Subcutaneous abdominal adipose tissue (tissue), 5 donors: ENCODE data around the gene CYFIP2.

Experiments used
- H3K27ac ChIP-seq: one replicate; pipeline ENCODE4 v1.7.0; 2013; ENCODE audit warnings: low read depth, mild to moderate bottlenecking, inconsistent platforms, low read length, moderate library complexity
- H3K27me3 ChIP-seq, 5 donors: one replicate each; pipeline ENCODE4 v1.7.0; 2013; ENCODE audit warnings: low read length in 5 of 5, inconsistent platforms in 1 of 5; ENCODE audit not compliant: control insufficient read depth in 5 of 5, insufficient read depth in 4 of 5
- H3K36me3 ChIP-seq, 5 donors: one replicate each; pipeline ENCODE4 v1.7.0; 2013; ENCODE audit warnings: low read length in 5 of 5; ENCODE audit not compliant: control insufficient read depth in 5 of 5, insufficient read depth in 5 of 5
- H3K4me1 ChIP-seq, 5 donors: one replicate each; pipeline ENCODE4 v1.7.0; 2013; ENCODE audit warnings: low read length in 5 of 5, mild to moderate bottlenecking in 3 of 5, moderate library complexity in 1 of 5; ENCODE audit not compliant: control insufficient read depth in 5 of 5, insufficient read depth in 5 of 5
- H3K4me3 ChIP-seq, 5 donors: one replicate each; pipeline ENCODE4 v1.7.0; 2013; ENCODE audit warnings: low read length in 5 of 5, low read depth in 1 of 5
- H3K9ac ChIP-seq, 5 donors: one replicate each; pipeline ENCODE4 v1.7.0; 2013; ENCODE audit warnings: low read length in 5 of 5, mild to moderate bottlenecking in 4 of 5, moderate library complexity in 3 of 5
- H3K9me3 ChIP-seq, 5 donors: one replicate each; pipeline ENCODE4 v1.7.0; 2013; ENCODE audit warnings: low read length in 5 of 5; ENCODE audit not compliant: control insufficient read depth in 5 of 5
- donor health status: healthy.
- donor health status: healthy.
- donor health status: healthy.
- donor health status: healthy.
- donor health status: healthy.

Gene CYFIP2

GRCh38 chr5:157285310-157286035, 19.6 kb downstream of the CYFIP2 start:
- H3K4me3 ChIP-seq: no peak overlapping the region
- no peaks in the 10 kb centered on the region for H3K9me3 ChIP-seq
- H3K36me3 ChIP-seq: no peaks in the 10 kb centered on the region
- no peak overlapping the region for H3K27ac ChIP-seq
- H3K27me3 ChIP-seq: no peaks in the 10 kb centered on the region
- H3K9ac ChIP-seq: no peak overlapping the region
- peaks cover 0 to 22% (median 7%) of the 10 kb centered on the region in 5 donors for H3K4me1 ChIP-seq

GRCh38 chr5:157286761-157287211, 20.9 kb downstream of the CYFIP2 start:
- Histone ChIP-seq H3K9me3 (no peaks in the 10 kb centered on the region), H3K4me1 (peaks cover 0 to 31% (median 13%) of the 10 kb centered on the region in 5 donors), H3K36me3 (no peaks in the 10 kb centered on the region), H3K9ac (no peak overlapping the region), H3K27me3 (no peaks in the 10 kb centered on the region), H3K27ac (no peak overlapping the region), H3K4me3 (no peak overlapping the region)

- Histone ChIP-seq H3K9me3 (no peaks in the 10 kb centered on the region), H3K4me3 (no peak overlapping the region), H3K36me3 (no peaks in the 10 kb centered on the region), H3K9ac (no peak overlapping the region), H3K27me3 (no peaks in the 10 kb centered on the region), H3K4me1 (peaks cover 0 to 31% (median 13%) of the 10 kb centered on the region in 5 donors), H3K27ac (no peak overlapping the region)
Observed at GRCh38 chr5:157288405-157289163, 22.7 kb downstream of the CYFIP2 start.

- H3K9ac ChIP-seq: no peak overlapping the region
- peaks cover 0 to 31% (median 13%) of the 10 kb centered on the region in 5 donors for H3K4me1 ChIP-seq
- H3K27ac ChIP-seq: no peak overlapping the region
- no peaks in the 10 kb centered on the region for H3K36me3 ChIP-seq
- H3K27me3 ChIP-seq: no peaks in the 10 kb centered on the region
- no peaks in the 10 kb centered on the region for H3K9me3 ChIP-seq
- no peak overlapping the region for H3K4me3 ChIP-seq
Observed at GRCh38 chr5:157289164-157289819, 23.4 kb downstream of the CYFIP2 start.

GRCh38 chr5:157290156-157290980, 24.4 kb downstream of the CYFIP2 start:
- H3K27ac ChIP-seq: no peak overlapping the region

GRCh38 chr5:157290981-157291711, 25.2 kb downstream of the CYFIP2 start:
- no peak overlapping the region for H3K27ac ChIP-seq
- H3K4me3 ChIP-seq: peak overlapping the region in 3 of 5 donors; percentile 23 to 40 (median 37)
- H3K9me3 ChIP-seq: no peaks in the 10 kb centered on the region
- no peaks in the 10 kb centered on the region for H3K27me3 ChIP-seq
- H3K36me3 ChIP-seq: no peaks in the 10 kb centered on the region
- H3K4me1 ChIP-seq: peaks cover 0 to 31% (median 13%) of the 10 kb centered on the region in 5 donors
- H3K9ac ChIP-seq: no peak overlapping the region

More at GRCh38 chr5:157290156-157290980, 24.4 kb downstream of the CYFIP2 start:
- Histone ChIP-seq H3K4me3 (no peak overlapping the region), H3K9ac (no peak overlapping the region), H3K36me3 (no peaks in the 10 kb centered on the region), H3K4me1 (peaks cover 0 to 31% (median 13%) of the 10 kb centered on the region in 5 donors), H3K27me3 (no peaks in the 10 kb centered on the region), H3K9me3 (no peaks in the 10 kb centered on the region)

GRCh38 chr5:157292599-157292998, 26.7 kb downstream of the CYFIP2 start:
- Histone ChIP-seq H3K4me3 (no peak overlapping the region), H3K9me3 (no peaks in the 10 kb centered on the region), H3K27me3 (no peaks in the 10 kb centered on the region), H3K4me1 (peaks cover 0 to 23% (median 5%) of the 10 kb centered on the region in 5 donors), H3K27ac (no peak overlapping the region), H3K9ac (no peak overlapping the region), H3K36me3 (no peaks in the 10 kb centered on the region)

GRCh38 chr5:157294407-157295091, 28.6 kb downstream of the CYFIP2 start:
- Histone ChIP-seq H3K27me3 (no peaks in the 10 kb centered on the region), H3K4me1 (peaks cover 0 to 16% (median 5%) of the 10 kb centered on the region in 5 donors), H3K27ac (no peak overlapping the region), H3K9me3 (no peaks in the 10 kb centered on the region), H3K9ac (no peak overlapping the region), H3K36me3 (no peaks in the 10 kb centered on the region), H3K4me3 (no peak overlapping the region)
